ENCODE measurements around the gene SLC19A1.

DNA sequence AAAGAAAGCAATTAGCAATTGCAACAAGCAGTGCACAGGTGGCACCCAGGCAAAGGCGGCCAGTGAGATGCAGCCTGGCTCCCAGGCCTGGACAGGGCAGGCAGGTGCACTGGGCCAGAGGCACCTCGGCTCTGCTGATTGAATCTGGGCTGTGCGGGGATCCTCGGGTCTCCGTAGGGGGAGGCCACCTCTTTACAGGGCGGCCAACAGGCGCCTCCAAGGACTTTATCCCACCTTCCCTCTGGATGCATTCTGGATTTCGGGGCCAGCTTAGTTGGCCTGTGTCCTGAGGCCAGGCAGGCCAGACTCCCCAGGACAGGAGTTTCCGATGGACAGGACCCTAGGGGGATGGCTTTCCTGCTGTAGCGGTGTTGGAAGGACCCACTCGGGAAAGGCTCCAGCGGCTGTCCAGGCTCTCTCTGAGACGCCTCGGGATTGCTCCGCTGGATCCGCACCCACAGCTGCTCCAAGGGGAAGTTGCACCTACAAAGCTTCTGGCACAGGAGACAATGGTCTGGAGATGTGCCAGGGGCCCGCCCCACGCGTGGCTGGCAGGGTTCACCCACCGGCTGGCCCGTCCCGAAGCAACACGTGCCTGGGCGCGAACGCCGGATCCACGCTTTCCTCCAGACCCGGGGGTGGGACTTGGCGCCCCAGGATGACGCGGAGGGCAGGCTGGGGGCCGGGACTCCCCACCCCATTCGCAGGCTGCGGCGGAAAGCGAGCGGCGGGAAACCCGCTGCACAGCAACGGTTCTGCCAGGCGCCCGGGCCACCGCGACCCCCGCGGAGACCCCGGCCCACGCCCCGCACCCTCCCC lies 810 bp downstream of the SLC19A1 start:
- TF ChIP-seq, protein P1, sequence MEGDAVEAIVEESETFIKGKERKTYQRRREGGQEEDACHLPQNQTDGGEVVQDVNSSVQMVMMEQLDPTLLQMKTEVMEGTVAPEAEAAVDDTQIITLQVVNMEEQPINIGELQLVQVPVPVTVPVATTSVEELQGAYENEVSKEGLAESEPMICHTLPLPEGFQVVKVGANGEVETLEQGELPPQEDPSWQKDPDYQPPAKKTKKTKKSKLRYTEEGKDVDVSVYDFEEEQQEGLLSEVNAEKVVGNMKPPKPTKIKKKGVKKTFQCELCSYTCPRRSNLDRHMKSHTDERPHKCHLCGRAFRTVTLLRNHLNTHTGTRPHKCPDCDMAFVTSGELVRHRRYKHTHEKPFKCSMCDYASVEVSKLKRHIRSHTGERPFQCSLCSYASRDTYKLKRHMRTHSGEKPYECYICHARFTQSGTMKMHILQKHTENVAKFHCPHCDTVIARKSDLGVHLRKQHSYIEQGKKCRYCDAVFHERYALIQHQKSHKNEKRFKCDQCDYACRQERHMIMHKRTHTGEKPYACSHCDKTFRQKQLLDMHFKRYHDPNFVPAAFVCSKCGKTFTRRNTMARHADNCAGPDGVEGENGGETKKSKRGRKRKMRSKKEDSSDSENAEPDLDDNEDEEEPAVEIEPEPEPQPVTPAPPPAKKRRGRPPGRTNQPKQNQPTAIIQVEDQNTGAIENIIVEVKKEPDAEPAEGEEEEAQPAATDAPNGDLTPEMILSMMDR (IDR thresholded peaks at IDR 0.05; ENCODE audit: borderline replicate concordance, extremely low read depth, low read length, poor library complexity, severe bottlenecking) = no peak
- no peak for TF ChIP-seq EZH2 (IDR thresholded peaks at IDR 0.05; ENCODE audit: borderline replicate concordance, low read depth, low read length, severe bottlenecking)
